Measurements from ENCODE around the gene TESK2.

DNA sequence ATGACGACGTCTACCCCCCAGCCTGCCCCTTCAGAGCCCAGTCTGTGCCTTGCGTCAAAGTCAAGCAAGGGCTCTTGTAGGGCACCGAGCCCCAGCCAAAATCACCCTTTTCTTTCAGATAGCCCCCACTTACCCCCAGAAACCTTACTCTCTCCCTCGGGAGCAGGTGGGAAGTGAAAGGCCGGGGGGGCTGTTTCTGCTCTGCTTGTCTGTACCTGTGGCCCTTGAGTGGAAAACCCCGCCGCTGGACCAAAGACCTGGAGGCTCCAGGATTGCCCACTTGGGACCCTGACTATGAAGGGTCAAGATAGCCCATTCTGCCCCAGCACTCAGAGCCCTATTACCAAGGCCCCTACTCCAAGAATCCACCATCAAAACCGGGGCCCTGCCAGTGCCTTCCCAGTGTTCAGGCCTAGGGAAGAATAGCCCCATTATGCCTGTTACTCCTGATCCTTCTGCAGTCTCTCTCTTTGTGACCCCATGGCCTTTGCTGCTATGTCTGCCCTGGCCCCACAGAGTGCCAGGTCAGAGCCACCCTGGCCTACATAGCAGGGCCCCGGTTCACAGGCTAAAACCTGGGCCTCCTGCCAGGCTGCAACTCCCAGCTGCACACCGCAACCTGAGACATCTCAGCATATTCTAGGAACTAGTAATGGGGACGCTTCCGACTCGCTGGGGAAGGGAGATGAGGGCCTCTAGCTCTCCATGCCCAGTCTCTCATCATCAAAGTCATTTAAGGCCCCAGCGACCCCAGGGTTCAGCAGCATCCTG lies 186.5 kb downstream of the TESK2 start:
- no peak for TF ChIP-seq EP300 (IDR thresholded peaks at IDR 0.05)
- TF ChIP-seq POLR2A (IDR thresholded peaks at IDR 0.05) = no peak
- TF ChIP-seq, protein P1, sequence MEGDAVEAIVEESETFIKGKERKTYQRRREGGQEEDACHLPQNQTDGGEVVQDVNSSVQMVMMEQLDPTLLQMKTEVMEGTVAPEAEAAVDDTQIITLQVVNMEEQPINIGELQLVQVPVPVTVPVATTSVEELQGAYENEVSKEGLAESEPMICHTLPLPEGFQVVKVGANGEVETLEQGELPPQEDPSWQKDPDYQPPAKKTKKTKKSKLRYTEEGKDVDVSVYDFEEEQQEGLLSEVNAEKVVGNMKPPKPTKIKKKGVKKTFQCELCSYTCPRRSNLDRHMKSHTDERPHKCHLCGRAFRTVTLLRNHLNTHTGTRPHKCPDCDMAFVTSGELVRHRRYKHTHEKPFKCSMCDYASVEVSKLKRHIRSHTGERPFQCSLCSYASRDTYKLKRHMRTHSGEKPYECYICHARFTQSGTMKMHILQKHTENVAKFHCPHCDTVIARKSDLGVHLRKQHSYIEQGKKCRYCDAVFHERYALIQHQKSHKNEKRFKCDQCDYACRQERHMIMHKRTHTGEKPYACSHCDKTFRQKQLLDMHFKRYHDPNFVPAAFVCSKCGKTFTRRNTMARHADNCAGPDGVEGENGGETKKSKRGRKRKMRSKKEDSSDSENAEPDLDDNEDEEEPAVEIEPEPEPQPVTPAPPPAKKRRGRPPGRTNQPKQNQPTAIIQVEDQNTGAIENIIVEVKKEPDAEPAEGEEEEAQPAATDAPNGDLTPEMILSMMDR (IDR thresholded peaks at IDR 0.05) = peak in 3 of 6 experiments; percentile 2 to 18 (median 3)
- no peak for TF ChIP-seq POLR2AphosphoS5 (IDR thresholded peaks at IDR 0.05)
